HG03439 (cell line): ENCODE measurements around the gene ORM1.

Experiments
- ATAC-seq: cut with Tn5 transposase; IDR thresholded peaks from one replicate; pipeline ENCODE4 v1.9.1; 2021; ENCODE audit warnings: mild to moderate bottlenecking, moderate library complexity; ENCODE audit not compliant: unreplicated experiment

The ORM1 gene

GRCh38 chr9:114287001-114287762 lies 35.7 kb upstream of the ORM1 start:
- ATAC-seq, result no peak

- ATAC-seq, result no peak
Measured at GRCh38 chr9:114287763-114288192, 35.1 kb upstream of the ORM1 start.

DNA sequence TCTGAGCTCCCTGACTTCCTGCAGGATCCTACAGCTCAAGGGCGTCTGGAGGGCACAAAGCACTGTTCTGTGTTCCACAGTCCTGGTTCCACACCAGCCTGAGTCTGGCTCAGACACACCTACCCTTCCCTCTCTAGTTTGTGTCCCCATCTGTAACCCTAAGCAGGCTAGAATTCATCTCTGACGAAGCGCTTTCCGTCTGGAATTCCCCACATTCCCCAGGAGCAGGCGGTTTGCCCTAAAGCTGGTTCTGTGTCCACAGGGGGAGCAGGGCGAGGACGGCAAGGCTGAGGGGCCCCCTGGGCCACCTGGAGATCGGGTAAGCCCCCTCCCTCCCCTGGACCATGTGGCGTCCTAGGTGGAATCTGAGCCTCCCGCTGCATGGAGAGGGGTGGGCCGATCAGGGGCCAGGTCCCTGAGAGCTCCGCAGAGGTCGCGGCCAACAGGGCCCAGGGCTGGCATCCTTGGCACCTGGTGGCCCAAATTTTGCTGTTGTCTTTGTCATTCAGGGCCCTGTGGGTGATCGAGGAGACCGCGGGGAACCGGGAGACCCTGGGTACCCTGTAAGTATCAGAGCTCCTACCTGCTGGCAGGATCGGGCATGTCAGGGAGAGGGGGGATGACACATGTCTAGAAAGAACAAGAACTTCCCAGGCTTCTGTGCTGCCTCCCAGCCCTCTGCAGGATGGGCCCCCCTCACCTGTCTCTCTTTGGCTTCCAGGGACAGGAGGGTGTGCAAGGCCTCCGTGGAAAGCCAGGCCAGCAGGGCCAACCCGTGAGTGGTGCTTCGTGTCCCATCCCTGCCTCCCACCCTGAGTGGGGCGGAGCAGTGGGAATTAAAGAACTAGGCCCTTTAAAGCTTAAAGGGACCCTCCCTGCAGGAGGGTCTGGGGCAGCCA lies 34.5 kb upstream of the ORM1 start:
- ATAC-seq, result no peak

DNA sequence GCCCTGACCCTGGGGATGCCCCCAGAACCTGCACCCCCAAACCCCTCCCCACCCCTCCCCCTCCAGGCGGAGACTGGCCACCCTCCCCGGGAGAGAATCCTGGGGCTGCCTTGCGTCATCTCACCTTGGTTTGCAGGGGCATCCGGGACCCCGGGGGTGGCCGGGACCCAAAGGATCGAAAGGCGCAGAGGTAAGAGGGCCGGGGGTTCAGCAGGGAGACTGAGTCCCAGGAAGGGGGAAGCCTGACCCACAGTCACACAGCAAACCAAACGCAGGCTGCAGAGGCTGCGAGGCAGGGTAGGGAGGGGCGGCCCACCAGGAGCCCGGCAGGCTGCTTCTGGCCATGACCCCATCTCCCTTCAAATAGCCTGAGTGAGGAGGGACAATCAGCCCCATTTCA lies 33.8 kb upstream of the ORM1 start:
- no peak for ATAC-seq

- no peak for ATAC-seq
Measured at GRCh38 chr9:114289571-114290481, 33.1 kb upstream of the ORM1 start.

- no peak for ATAC-seq
Measured at GRCh38 chr9:114290561-114290986, 32.3 kb upstream of the ORM1 start.

- ATAC-seq, result no peak
Measured at GRCh38 chr9:114291064-114291474, 31.8 kb upstream of the ORM1 start.

DNA sequence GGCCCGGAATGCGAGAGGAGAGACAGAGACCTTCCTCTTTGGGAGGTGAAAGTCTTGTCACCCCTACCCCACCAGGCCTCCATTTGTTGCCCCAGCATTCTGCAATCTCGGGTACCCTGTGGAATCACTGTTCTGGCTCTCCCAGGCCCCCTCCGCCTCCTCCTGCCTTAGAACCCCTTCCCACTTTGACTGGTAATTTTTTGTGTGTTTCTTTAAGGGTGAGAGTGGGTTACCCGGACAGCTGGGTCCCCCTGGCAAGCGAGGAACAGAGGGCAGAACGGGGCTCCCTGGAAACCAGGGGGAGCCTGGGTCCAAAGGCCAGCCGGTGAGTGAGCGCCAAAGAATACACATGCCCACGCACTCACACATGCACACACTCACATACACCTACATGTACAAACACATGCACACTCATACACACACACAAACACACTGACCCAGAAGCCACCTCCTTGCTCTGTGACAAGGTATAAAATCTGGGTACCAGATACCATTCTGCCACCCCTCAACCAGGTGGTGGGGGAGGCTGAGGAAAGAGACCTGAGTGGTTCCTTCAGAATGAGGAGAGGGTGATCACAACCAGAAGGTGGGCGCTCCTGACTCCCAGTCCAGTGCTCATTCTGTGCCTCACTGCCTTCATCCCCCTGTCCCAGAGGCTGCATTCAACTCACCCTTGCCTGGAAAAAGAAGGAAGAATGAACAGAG lies 30.9 kb upstream of the ORM1 start:
- ATAC-seq, result no peak

DNA sequence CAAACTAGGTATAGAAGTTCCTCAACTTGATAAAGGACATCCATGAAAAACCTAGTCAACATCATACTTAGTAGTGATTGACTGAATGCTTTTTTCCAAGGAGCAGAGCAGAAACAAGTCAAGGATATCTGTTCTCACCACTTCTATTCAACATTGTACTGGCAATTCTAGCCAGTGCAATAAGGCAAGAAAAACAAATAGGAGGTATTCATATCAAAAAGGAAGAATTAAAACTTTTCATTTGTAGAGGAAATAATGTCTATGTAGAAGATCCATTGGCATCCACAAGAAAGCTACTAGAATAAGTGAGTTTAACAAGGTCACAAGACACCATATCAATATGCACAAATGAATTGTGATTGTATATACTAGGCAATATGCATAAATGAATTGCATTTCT lies 28.2 kb upstream of the ORM1 start:
- ATAC-seq, result no peak

GRCh38 chr9:114296338-114296737 lies 26.6 kb upstream of the ORM1 start:
- no peak for ATAC-seq

GRCh38 chr9:114299286-114300152 lies 23.4 kb upstream of the ORM1 start:
- ATAC-seq, result no peak

GRCh38 chr9:114300153-114300845 lies 22.6 kb upstream of the ORM1 start:
- ATAC-seq, result no peak

DNA sequence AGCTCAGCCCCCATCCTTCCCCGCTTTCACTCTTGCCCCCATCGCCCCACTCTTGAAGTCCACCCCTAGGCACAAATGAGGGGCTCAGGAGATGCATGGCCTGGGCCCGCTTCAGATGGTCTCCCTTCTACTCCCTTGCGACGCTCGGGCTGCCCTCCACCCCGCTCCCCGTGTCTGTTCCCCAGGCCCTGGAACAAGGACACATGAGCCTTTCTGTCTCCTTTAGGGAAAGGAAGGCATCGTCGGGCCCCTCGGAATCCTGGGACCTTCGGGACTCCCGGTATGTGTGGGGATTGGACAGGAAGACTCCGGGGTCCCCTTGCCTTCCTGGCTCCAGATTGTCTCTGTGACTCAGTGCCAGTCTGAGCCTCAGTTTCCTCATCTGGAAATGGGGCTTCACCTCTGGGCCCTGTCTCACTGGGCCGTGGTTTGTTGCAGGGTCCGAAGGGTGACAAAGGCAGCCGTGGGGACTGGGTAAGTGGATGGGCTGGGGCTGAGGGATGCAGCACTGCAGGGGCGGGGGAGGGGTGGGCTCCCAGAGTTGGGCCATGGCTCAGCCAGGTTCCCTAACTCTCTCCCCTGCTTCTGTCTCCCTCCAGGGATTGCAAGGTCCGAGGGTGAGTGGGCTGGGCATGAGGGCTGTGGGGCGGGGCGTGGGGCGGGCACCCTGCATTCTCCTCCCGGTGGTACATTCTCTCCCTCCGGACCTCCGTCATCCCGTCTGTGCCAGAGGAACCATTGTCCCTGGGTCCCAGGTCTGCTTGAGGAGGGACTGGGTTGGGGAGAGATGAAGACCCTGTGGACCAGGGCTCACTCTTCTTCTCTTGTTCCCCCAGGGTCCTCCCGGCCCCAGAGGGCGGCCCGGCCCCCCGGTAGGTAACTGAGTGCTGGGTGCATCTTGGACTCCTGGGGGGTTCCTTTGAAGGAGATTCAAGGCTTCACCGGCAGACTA lies 21.8 kb upstream of the ORM1 start:
- ATAC-seq, result no peak

DNA sequence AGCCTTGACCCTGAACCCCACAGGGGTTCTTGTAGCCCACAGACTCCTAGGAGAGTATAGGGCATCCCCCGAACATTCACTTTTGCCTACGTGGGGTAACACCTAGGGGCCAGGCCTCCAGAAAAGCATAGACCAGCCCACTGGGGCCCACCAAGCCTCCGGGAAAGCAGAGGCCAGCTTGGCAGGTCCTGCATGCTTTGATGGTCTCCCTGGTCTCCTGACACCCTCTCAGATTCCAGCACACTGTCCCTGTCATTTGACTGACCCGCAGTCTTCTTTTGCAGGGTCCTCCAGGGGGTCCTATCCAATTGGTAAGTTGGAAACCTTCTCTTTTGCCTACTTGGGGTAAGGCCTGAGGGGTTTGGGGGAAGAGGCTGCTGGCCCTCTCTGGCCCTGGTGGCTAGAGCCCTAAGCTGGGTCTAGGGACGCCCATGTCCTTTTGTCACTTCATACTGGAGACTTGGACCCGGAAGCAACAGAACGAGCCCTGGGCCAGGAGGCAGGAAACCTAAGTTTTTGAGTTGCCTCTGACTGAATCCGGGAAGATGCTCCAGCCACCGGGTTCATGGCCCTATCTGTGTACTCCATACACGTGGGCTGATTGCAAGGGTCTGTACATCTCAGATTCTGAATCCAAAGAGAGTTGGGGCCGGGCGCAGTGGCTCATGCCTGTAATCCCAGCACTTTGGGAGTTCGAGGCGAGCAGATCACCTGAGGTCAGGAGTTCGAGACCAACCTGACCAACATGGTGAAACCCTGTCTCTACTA lies 20.9 kb upstream of the ORM1 start:
- ATAC-seq, result no peak

- no peak for ATAC-seq
Measured at GRCh38 chr9:114302727-114303126, 20.2 kb upstream of the ORM1 start.

DNA sequence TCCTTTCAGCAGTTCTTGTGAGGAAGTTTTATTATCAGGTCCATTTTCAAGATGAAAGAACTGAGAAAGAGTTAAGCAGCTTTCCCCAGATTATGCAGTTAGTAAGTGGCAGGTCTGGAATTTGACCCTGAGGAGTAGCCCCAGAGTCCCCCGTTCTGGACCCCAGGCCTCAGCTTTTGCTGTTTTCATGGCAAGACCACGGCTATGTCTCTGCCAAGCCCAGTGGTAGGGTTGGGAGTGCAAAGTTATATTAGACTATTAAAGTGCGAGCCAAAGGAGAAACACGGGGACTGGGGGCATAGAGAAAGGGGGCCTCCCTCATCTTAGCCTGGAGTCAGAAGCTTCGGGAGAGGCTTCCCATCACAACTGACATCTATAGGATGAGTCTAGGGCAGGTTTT lies 19.3 kb upstream of the ORM1 start:
- ATAC-seq, result no peak

DNA sequence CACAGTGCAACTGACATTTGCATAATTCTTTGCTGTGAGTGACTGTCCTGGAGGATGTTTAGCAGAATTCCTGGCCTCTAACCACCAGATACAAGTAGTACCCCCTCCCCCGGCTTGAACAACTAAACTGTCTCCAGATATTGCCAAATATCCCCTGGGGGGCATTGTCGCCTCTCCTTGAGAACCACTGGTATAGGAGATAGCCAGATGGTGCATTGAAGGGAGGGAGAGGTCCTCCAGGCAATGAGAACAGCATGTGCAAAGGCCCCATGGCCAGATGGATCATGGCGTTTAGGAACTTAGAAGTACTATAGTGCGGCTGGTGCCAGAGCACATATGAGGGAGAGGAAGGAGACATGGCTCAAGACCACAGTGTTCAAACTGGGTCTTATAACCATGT lies 18.9 kb upstream of the ORM1 start:
- ATAC-seq, result no peak
